Left cardiac atrium (tissue), 4 donors: ENCODE data around the gene ARL3. TPM values are rescaled to one million over a fixed set of nuclear protein-coding genes. Genes with fewer than 3 reads are reported as not detected.
"Not testable (repeated sequence)": the region's sequence is repeated elsewhere in the genome, so short reads cannot be mapped to it uniquely, and the experiment has no call there.

ENCODE experiments used
- ATAC-seq, 2 donors: fragments of 200-7000 bp; cut with Tn5 transposase; one replicate each; pipeline ENCODE4 v1.9.1; 2020; ENCODE audit warnings: mild to moderate bottlenecking in 2 of 2, moderate library complexity in 2 of 2
- DNase-seq: peaks from one replicate; pipeline ENCODE4 v3.0.0-alpha.2; 2020
- intact Hi-C, 2 donors: fragments of 100-400 bp; cut with DNase I; formaldehyde crosslinking; loops; one replicate each; pipeline versions ENCODE4 v1.14.1 to v1.15.1; 2022 to 2023
- total RNA-seq, 2 donors: library from RNA; stranded (reverse); fragmentation: NEBNext Ultra II Directional; extraction: Animal tissue kit (Norgen Biotek cat#: 25700); gene quantifications; one replicate each; pipeline ENCODE4 v1.2.1, GENCODE V29; 2021
- donor health status: DM: no; HTN: yes; CAD: no.
- donor health status: DM: no; HTN: yes; CAD: no; lungs with severe emphysema.
- donor health status: DM: yes; HTN: yes; CAD: no.
- donor health status: Dilated cardiomyopathy.

The ARL3 gene
- total RNA-seq, 2 donors from 2014 or later = 12.0 to 12.4 TPM

- intact Hi-C loops = no loop called here
- no peak for DNase-seq
- no peak for ATAC-seq
Observed at GRCh38 chr10:102741726-102742237, 27.6 kb upstream of the ARL3 start.

DNA sequence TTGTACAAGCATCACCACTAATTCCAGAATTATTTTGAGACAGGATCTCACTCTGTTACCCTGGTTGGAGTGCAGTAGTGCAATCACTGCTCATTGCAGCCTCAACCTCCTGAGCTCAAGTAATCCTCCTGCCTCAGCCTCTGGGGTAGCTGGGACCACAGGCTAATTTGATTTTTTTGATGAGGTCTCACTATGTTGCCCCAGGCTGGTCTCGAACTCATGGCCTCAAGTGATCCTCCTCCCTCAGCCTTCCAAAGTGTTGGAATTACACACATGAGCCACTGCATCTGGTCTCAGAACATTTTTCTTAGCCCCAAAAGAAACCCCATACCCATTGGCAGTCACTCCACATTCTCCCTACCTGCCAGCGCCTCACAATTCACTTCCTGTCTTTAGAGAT lies 26.0 kb upstream of the ARL3 start:
- ATAC-seq (no peak), DNase-seq (no peak)
- intact Hi-C loops = no loop called here

- no peak for ATAC-seq
- no peak for DNase-seq
- intact Hi-C loops = loop anchor here in 1 of 2 donors (10.0 kb wide), 1 partner anchor 326 kb away; no protein-coding TSS in a partner anchor
Observed at GRCh38 chr10:102738692-102739121, 24.5 kb upstream of the ARL3 start.

DNA sequence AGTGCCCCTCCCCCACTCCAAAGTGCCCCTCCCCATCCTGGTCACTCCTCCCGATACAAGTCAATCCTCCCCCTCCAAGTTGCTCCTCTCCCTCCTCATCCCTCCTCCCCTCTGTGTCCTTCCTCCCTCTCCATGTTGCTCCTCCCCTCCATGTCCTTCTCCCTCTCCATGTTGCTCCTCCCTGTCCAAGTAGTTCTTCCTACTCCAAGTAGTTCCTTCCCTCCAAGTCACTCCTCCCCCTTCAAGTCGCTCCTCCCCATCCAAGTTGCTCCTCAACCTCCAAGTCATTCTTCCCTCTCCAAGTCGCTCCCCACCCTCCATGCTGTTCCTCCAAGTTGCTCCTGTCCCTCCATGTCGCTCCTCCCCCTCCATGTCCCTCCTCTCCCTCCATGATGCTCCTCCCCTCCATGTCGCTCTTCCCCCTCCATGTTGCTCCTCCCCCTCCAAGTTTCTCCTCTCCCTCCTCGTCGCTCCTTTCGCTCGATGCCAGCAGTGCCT lies 20.9 kb upstream of the ARL3 start:
- ATAC-seq = peak; percentile 65 to 71
- peak; percentile 51 for DNase-seq
- intact Hi-C loops = loop anchor here in 1 of 2 donors (10.0 kb wide), 1 partner anchor 330 kb away; no protein-coding TSS in a partner anchor

DNA sequence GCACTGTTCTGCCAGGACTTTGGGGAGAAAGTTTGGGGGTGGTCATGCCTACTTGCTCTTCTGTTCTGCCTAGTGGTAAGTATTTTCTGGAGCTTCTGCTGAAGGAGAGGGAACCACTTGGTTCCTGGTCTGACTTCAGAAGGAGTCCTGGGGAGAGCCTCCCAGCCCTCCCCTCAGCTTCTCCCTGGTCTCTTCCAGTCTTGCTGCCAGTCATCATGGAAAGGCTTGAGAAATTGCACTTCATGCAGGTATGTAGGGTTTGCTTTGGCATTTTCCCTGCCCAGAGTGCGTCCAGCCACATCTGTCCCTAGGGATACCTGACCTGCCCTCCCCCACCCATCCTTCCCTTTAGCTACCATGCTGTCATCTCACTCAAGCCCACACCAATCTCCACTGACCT lies 18.5 kb upstream of the ARL3 start:
- ATAC-seq = no peak
- intact Hi-C loops = loop anchor here in 1 of 2 donors (10.0 kb wide), 1 partner anchor 332 kb away; no protein-coding TSS in a partner anchor

DNA sequence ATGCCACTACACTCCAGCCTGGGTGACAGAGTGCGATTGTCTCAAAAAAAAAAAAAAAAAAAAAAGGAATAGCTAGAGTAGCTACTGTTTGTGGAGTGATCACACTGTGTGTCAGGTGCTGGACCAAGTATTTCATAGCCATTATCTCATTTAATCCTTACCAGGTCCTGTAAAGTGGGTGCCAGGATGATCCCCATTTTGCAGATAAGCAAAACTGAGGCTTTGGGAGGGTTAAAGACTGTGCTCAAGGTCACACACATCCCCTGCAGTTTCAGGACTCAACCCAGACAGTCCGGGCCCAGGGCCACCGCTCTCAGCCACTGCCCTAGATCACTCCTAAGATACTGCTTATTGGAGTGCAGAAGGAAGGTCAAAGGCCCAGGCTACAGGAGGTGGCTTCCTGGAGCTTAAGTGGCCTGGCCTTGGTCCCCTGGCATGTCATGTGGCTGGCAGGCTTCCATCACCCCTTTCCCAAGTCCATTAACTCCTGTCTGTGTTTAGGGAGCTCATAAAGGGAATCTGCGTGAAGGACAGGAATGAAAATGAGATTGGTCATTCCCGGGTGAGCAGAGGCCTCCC lies 17.1 kb upstream of the ARL3 start:
- DNase-seq (no peak), ATAC-seq (no peak)
- intact Hi-C loops = loop anchor here in 1 of 2 donors (10.0 kb wide), 1 partner anchor 333 kb away; no protein-coding TSS in a partner anchor

More for the DNA sequence above, 18.5 kb upstream of the ARL3 start:
- DNase-seq = no peak

DNA sequence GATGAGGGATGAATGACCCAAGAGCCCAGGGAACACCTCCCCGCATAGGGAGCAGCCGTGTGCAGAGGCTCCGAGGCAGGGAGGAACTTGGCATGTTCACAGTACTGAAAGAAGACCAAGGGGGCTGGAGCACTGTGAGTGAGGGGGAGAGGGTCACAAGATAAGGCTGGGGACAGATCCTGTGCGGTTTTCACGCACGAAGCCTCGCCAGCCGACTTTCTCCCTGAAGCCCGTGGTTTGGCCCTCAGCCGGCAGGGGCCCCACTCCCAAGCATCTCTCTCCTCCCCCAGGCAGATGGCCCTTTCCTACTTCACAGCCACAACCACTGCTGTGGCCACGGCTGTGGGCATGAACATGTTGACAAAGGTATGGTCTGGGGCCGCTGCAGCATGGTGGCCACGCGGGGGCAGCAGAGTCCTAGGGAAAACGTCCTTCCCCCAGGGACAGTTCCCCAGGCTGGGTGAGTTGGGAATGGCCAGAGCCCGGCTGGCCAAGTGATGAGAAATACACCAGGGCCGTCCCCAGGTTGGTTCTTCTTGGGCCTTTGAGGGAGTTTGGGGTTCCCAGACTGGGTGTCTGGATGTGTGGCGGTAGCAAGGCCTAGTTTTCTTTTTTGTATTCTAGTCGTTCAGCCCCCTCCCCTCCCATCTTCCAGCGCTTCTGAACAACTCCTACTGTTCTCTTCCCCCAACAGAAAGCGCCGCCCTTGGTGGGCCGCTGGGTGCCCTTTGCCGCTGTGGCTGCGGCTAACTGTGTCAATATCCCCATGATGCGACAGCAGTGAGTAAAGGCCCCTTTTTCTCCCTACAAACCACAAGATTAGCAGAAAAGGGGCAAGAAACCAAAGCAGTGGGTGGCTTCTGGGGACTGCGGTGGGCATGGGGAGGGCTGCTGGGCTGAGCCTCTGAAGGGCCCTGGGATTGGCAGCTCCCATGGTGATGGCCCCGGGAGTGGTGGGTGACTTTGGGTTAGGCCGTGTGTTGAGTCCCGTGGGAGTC lies 15.1 kb upstream of the ARL3 start:
- ATAC-seq = peak; percentile 94 to 97
- intact Hi-C loops = loop anchor here (2.0 to 10.0 kb wide), 5 partner anchors 105 to 518 kb away; partner anchors contain the start of gene RPEL1 (in 1 of the 2)
- DNase-seq = peak; percentile 91

DNA sequence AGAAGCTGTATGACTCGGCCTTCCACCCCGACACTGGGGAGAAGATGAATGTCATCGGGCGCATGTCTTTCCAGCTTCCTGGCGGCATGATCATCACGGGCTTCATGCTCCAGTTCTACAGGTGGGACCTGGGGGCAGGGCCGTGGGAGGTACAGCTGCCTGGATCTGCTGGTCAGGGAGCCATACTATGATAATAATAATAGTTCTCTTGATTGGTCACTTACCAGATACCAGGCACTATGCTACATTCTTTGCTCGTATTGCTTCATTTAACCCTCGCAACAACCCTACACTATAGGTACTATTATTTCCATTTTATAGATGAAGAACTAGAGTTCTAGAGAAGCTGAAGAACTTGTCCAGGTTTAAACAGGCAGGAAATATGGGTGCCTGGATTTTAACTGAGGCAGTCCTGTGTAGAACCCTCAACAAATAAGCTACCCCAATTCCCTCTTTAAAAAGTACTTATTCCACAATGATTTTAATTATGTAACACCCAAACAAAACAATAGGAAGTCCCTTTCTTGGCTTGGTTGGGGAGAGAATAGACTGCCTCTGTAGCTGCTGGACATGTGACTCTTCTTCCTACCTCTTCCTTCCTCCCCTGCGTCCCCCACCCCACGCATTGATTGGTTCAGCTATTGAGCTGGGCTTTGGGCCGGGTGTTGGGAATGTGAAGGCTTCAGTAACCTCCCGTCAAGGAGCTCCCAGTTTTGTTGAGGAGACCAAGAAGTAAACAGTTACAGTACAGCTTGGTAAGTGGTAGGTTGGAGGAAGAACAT lies 13.0 kb upstream of the ARL3 start:
- no peak for DNase-seq
- ATAC-seq = no peak
- intact Hi-C loops = loop anchor here (5.0 kb wide), 2 partner anchors 175 to 520 kb away; partner anchors contain the start of gene RPEL1 (in 1 of the 2)

- peak in 1 of 2 donors; percentile 41 for ATAC-seq
- peak; percentile 40 for DNase-seq
- intact Hi-C loops = loop anchor here (5.0 kb wide), 2 partner anchors 176 to 521 kb away; partner anchors contain the start of gene RPEL1 (in 1 of the 2)
Observed at GRCh38 chr10:102726274-102726673, 12.1 kb upstream of the ARL3 start.

DNA sequence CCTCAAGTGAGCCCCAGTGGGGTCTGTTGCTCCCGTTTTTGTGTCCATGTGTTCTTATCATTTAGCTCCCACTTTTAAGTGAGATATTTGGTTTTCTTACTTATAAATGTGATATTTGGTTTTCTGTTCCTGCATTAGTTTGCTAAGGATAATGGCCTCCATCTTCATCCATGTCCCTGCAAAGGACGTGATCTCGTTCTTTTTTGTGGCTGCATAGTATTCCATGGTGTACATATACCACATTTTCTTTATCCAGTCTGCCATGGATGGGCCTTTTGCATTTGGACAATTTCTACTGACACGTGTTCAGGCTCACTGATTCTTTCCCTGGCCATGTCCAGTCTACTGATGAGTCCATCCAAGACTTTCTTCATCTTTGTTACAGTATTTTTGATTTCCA lies 9.8 kb upstream of the ARL3 start:
- intact Hi-C loops = no loop called here
- no peak for ATAC-seq
- DNase-seq = no peak

- ATAC-seq (no peak), DNase-seq (no peak)
Observed at GRCh38 chr10:102721954-102722353, 7.8 kb upstream of the ARL3 start.

GRCh38 chr10:102720775-102721301 lies 6.6 kb upstream of the ARL3 start:
- ATAC-seq (peak in 1 of 2 donors; percentile 36), DNase-seq (no peak)
- intact Hi-C loops = no loop called here

More at GRCh38 chr10:102721954-102722353, 7.8 kb upstream of the ARL3 start:
- intact Hi-C loops = no loop called here

GRCh38 chr10:102720337-102720736 lies 6.1 kb upstream of the ARL3 start:
- ATAC-seq (no peak), DNase-seq (no peak)
- intact Hi-C loops = no loop called here

- ATAC-seq (no peak), DNase-seq (no peak)
- intact Hi-C loops = no loop called here
Observed at GRCh38 chr10:102718220-102718619, 4.0 kb upstream of the ARL3 start.

DNA sequence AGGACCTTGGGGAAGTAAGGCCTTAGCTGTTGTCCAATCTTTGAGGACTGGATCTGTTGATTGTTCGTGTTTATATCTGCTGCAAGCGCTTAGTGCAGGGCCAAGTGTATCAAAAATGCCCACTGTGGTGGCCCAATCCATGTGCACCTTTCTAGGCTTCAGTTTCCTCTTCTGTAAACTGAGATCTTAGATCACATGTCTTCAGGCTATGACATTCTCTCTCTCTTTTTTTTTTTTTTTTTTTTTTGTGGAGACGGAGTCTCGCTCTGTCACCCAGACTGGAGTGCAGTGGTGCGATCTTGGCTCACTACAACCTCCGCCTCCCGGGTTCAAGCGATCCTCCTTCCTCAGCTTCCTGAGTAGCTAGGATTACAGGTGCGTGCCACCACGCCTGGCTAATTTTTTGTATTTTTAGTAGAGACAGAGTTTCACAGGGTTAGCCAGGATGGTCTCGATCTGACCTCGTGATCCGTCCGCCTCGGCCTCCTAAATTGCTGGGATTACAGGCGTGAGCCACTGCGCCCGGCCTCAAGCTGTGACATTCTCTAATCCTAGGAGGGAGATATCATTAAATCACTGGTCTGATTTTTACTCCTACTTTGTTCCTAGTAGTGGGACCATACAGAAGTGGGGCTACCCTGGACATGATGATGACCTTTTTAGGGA lies 2.8 kb upstream of the ARL3 start:
- ATAC-seq, intact Hi-C loops, DNase-seq: not testable (repeated sequence)

DNA sequence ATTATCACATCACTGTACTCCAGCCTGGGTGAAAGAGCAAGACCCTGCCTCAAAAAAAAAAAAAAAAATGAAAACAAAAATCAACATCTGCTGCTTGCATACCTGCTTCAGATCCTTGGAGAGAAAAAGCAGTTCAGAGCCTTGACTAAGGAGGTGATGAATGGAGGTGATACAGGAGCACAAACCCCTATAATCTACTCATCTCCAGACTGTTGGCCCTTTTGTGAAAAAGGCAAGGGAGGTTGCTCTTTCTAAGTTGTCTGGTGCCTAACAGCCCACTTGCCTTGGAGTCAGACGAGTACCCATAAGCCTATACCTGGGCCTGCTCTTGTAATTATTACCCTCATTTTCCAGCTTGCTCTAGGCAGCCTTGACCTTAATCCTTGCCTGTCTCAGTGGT lies 1.7 kb upstream of the ARL3 start:
- intact Hi-C loops = no loop called here
- ATAC-seq (no peak), DNase-seq (no peak)

- ATAC-seq (peak in 1 of 2 donors; percentile 28), DNase-seq (no peak)
- intact Hi-C loops = no loop called here
Observed at GRCh38 chr10:102714621-102715455, 641 bp upstream of the ARL3 start, which contains the start of gene SFXN2. SFXN2 (plus strand) TSS chr10:102714636; CDS start chr10:102726637, 12,001 bp downstream.
